IMR-90 (cell line): ENCODE results near the gene EFHC1. TPM values are rescaled to one million over a fixed set of nuclear protein-coding genes. Genes with fewer than 3 reads are reported as not detected.
A peak's percentile ranks its signal among the peaks of the same experiment; 100 is the strongest.

Source experiments
- ATAC-seq: fragments of 200-7000 bp; cut with Tn5 transposase; 2 replicates; pipeline ENCODE4 v1.9.1; 2020; ENCODE audit warnings: low read depth, mild to moderate bottlenecking, moderate library complexity
- BruUV-seq: library from RNA; stranded (reverse); fragments of 400-500 nt; replicated peaks from 2 replicates; lab custom pipeline; 2021; lab: Mats Ljungman, UMichigan
- CTCF ChIA-PET: fragments of 300-600 bp; formaldehyde crosslinking; extraction: SDS; loops from one replicate; lab custom pipeline; 2021; ENCODE audit warnings: antibody characterized with exemption; lab: Yijun Ruan, JAX
- POLR2A ChIA-PET: fragments of 300-600 bp; sonication (Branson Sonifier 250); formaldehyde crosslinking; loops from one replicate; lab custom pipeline; 2022; ENCODE audit warnings: antibody characterized with exemption; ENCODE audit not compliant: unreplicated experiment; lab: Charles Lee
- DNase-seq: peaks from one replicate; pipeline ENCODE4 v3.0.0; 2013
- H2AFZ ChIP-seq: replicated peaks from 2 replicates; pipeline ENCODE3; 2013; ENCODE audit warnings: low read length, mild to moderate bottlenecking; ENCODE audit not compliant: poor library complexity
- H2AK5ac ChIP-seq: 2 replicates; pipeline ENCODE4 v1.6.1; 2013; ENCODE audit warnings: low read depth, low read length, inconsistent platforms
- H2AK9ac ChIP-seq: replicated peaks from 2 replicates; pipeline ENCODE3; 2013; ENCODE audit warnings: mild to moderate bottlenecking, low read depth, low read length, moderate library complexity; ENCODE audit not compliant: poor library complexity
- H2BK120ac ChIP-seq: 2 replicates; pipeline ENCODE4 v1.6.1; 2013; ENCODE audit warnings: low read depth, low read length, inconsistent platforms
- H2BK15ac ChIP-seq: 3 replicates; pipeline ENCODE4 v1.6.1; 2013; ENCODE audit warnings: low read depth, low read length, inconsistent platforms
- H2BK20ac ChIP-seq: 2 replicates; pipeline ENCODE4 v1.6.1; 2013; ENCODE audit warnings: low read depth, mild to moderate bottlenecking, inconsistent platforms, low read length, moderate library complexity
- H2BK5ac ChIP-seq: 2 replicates; pipeline ENCODE4 v1.6.1; 2013; ENCODE audit warnings: mild to moderate bottlenecking, low read depth, low read length, inconsistent platforms; ENCODE audit not compliant: poor library complexity, severe bottlenecking
- H3K14ac ChIP-seq: replicated peaks from 2 replicates; pipeline ENCODE4 v1.6.1; 2013; ENCODE audit warnings: low read depth, low read length, inconsistent platforms
- H3K18ac ChIP-seq: 2 replicates; pipeline ENCODE4 v1.6.1; 2013; ENCODE audit warnings: low read depth, low read length, control low read depth
- H3K23ac ChIP-seq: 2 replicates; pipeline ENCODE4 v1.6.1; 2013; ENCODE audit warnings: low read depth, low read length, inconsistent platforms
- H3K27ac ChIP-seq: 2 replicates; pipeline ENCODE4 v1.5.1; 2013; ENCODE audit warnings: mild to moderate bottlenecking, control low read depth, low read length; ENCODE audit not compliant: insufficient read depth
- H3K27me3 ChIP-seq: 2 replicates; pipeline ENCODE4 v1.6.1; 2013; ENCODE audit warnings: low read length; ENCODE audit not compliant: control insufficient read depth, insufficient read depth
- H3K36me3 ChIP-seq: 2 replicates; pipeline ENCODE4 v1.6.1; 2013; ENCODE audit warnings: low read length, mixed read lengths; ENCODE audit not compliant: control insufficient read depth, insufficient read depth
- H3K4ac ChIP-seq: 2 replicates; pipeline ENCODE4 v1.6.1; 2013; ENCODE audit warnings: low read depth, low read length, inconsistent platforms
- H3K4me1 ChIP-seq: 2 replicates; pipeline ENCODE4 v1.6.1; 2013; ENCODE audit warnings: low read length, mixed read lengths; ENCODE audit not compliant: control insufficient read depth, insufficient read depth
- H3K4me2 ChIP-seq: 2 replicates; pipeline ENCODE4 v1.6.1; 2013; ENCODE audit warnings: low read depth, mild to moderate bottlenecking, control low read depth, low read length, moderate library complexity
- H3K4me3 ChIP-seq: 2 replicates; pipeline ENCODE4 v1.5.1; 2013; ENCODE audit warnings: low read depth, mild to moderate bottlenecking, control low read depth, low read length, moderate library complexity; ENCODE audit not compliant: insufficient read depth
- H3K56ac ChIP-seq: 2 replicates; pipeline ENCODE4 v1.6.1; 2013; ENCODE audit warnings: low read length, inconsistent platforms; ENCODE audit not compliant: insufficient read depth; ENCODE audit errors: extremely low read depth
- H3K79me1 ChIP-seq, 2 experiments: 2 replicates each; pipeline ENCODE4 v1.6.1; 2013; ENCODE audit warnings: low read length in 2 of 2, inconsistent platforms in 1 of 2, low read depth in 1 of 2
- H3K9ac ChIP-seq: 2 replicates; pipeline ENCODE4 v1.6.1; 2013; ENCODE audit warnings: low read depth, low read length, control low read depth
- H3K9me1 ChIP-seq: 2 replicates; pipeline ENCODE4 v1.6.1; 2013; ENCODE audit warnings: low read length, inconsistent platforms; ENCODE audit not compliant: insufficient read depth
- H3K9me3 ChIP-seq: 2 replicates; pipeline ENCODE4 v1.6.1; 2013; ENCODE audit warnings: low read length; ENCODE audit not compliant: control insufficient read depth, insufficient read depth
- H4K20me1 ChIP-seq: 2 replicates; pipeline ENCODE4 v1.6.1; 2013; ENCODE audit warnings: low read length, inconsistent platforms; ENCODE audit not compliant: insufficient read depth
- H4K5ac ChIP-seq: 2 replicates; pipeline ENCODE4 v1.6.1; 2013; ENCODE audit warnings: mild to moderate bottlenecking, low read depth, low read length, control low read depth
- H4K8ac ChIP-seq, 2 experiments: 2 replicates each; pipeline ENCODE4 v1.6.1; 2013; ENCODE audit warnings: low read depth in 2 of 2, low read length in 2 of 2, control low read depth in 1 of 2, inconsistent platforms in 1 of 2
- H4K91ac ChIP-seq: 2 replicates; pipeline ENCODE4 v1.6.1; 2013; ENCODE audit warnings: low read depth, low read length, inconsistent platforms; ENCODE audit not compliant: insufficient read depth
- CEBPB ChIP-seq: IDR thresholded peaks from 2 replicates; pipeline ENCODE4 v1.6.1; 2012; ENCODE audit warnings: low read depth, low read length, improper control_type of control experiment
- FOS ChIP-seq: fragments of 150-350 bp; IDR thresholded peaks from 2 replicates; pipeline ENCODE4 v1.6.1; 2016; ENCODE audit warnings: low read depth, low read length
- WGBS, 2 experiments: methylation state at CpG; one replicate each; pipeline versions ENCODE4 v1.1.5 to v1.1.7; 2013; ENCODE audit warnings: missing lambda C conversion rate in 2 of 2; ENCODE audit not compliant: insufficient read length in 1 of 2; ENCODE audit errors: extremely low coverage in 2 of 2; 5-methylcytosine and 5-hydroxymethylcytosine counted together
- dilution Hi-C: fragments of 300-500 bp; cut with HindIII; formaldehyde crosslinking; loops from one replicate; pipeline ENCODE4 v1.14.3; 2018; ENCODE audit warnings: low sequenced_read_pairs; ENCODE audit not compliant: unreplicated experiment
- in situ Hi-C: fragments of 300-500 bp; cut with MboI; formaldehyde crosslinking; loops from 3 replicates; pipeline ENCODE4 v1.14.3; 2019; ENCODE audit warnings: low sequenced_read_pairs, inconsistent platforms, mixed read lengths
- intact Hi-C: fragments of 100-400 bp; cut with micrococcal nuclease; formaldehyde crosslinking; loops from 2 replicates; pipeline ENCODE4 v1.10.0; 2022
- polyA plus RNA-seq, 3 experiments: library from polyadenylated mRNA; depleted of rRNA; stranded (reverse); fragments of >200 nt; gene quantifications; 2 replicates each; pipeline ENCODE4 v1.2.3, GENCODE V29; 2012; ENCODE audit warnings: low replicate concordance in 1 of 3
- total RNA-seq: library from RNA; depleted of rRNA; stranded (reverse); fragments of >200 nt; gene quantifications from 2 replicates; pipeline ENCODE4 v1.2.3, GENCODE V29; 2012

Gene EFHC1
- total and polyA plus RNA-seq, 2 of the 4 experiments (the other 2 are of a cell fraction): 14.0 to 23.0 TPM

DNA sequence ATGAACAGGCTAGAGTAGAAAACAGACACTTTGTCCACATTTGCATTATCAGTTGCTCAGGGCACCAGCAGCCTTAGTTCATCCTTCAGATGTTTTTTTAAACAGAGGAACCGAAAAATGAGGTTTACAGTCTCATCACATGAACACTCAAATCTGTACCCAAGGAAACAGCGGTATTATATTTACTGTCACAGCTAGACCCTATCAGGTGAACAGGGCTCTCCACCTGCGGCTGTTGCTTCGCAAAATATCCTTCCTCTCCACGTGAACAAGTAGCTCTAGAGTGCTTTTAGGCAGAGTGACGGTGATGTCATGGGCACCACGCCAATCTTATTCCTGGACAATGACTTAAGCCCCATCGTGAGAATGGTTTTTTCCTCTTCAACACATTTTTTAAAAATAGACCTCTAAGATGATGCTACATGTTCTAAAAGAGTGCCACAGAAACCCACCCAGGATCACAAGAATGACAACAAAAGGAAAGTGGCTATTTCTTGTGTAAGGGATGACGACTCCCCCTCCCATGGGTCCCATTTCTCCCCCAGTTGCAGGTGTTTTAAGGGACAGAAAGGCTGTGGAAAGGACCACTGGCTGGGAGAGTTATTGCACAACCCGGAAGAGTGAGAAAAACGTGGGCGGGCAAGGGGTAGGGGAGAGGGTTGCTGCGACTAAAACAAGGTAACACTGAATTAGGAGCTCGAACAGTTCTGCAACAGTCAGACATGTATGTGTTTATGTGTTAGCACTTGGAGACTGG lies 77.7 kb downstream of the EFHC1 start:
- Histone ChIP-seq H4K20me1 (no peaks in the 10 kb centered on the region), H3K23ac (no peak overlapping the region), H3K9me3 (0 out of 2 replicates have a peak, but pooled peaks cover 2% of the 10 kb centered on the region), H3K9me1 (peaks cover 38% of the 10 kb centered on the region), H3K79me1 (peaks cover 12 to 58% of the 10 kb centered on the region in 2 experiments), H2BK120ac (no peak overlapping the region), H3K4ac (no peak overlapping the region; the same call in 1 of the 2 replicates), H2BK20ac (no peak overlapping the region), H3K56ac (no peak overlapping the region), H3K4me1 (peaks cover 16% of the 10 kb centered on the region), H4K91ac (no peak overlapping the region), H3K4me3 (no peak overlapping the region), H2BK5ac (no peak overlapping the region), H4K5ac (no peak overlapping the region), H2AK5ac (0 out of 2 replicates have a peak overlapping the region, but pooled peaks have one; percentile 22), H3K36me3 (peaks cover 31% of the 10 kb centered on the region), H3K27ac (no peak overlapping the region), H4K8ac (no peak overlapping the region), H2BK15ac (no peak overlapping the region), H2AK9ac (peak overlapping the region; percentile 25), H3K18ac (no peak overlapping the region), H3K27me3 (no peaks in the 10 kb centered on the region), H2AFZ (no peak overlapping the region), H3K9ac (no peak overlapping the region), H3K14ac (no peak overlapping the region), H3K4me2 (no peak overlapping the region)
- WGBS, 2 experiments: 90% methylated on average over 2 of the region's 14 CpGs; no CpG with 5 or more reads in 1 of the 2 experiments
- intact Hi-C loops (loop anchor here (5.0 to 10.0 kb wide), 2 partner anchors 76 to 1303 kb away; partner anchors contain the start of gene EFHC1), in situ Hi-C loops (no loop called here), dilution Hi-C loops (no loop called here)
- CTCF ChIA-PET: no interaction called here
- no peak for ATAC-seq
- DNase-seq: peak; percentile 58
- no TSS peak for BruUV-seq
- peak; percentile 80 for TF ChIP-seq CEBPB
- no peak for TF ChIP-seq FOS
- POLR2A ChIA-PET: no interaction called here
